ENCODE results near the gene ZNF827. TPM values are rescaled to one million over a fixed set of nuclear protein-coding genes. Genes with fewer than 3 reads are reported as not detected.
A peak's percentile ranks its signal among the peaks of the same experiment; 100 is the strongest.

The ZNF827 gene
- total RNA-seq, 1 experiment from 2014 or later: 29.4 TPM

GRCh38 chr4:145885666-145886065, 53.0 kb downstream of the ZNF827 start:
- no CpG with 5 or more reads among the region's 9 CpGs for WGBS (ENCODE audit: extremely low coverage, insufficient read length, low lambda C conversion rate)

More at GRCh38 chr4:145885666-145886065, 53.0 kb downstream of the ZNF827 start:
- H3K4me1 Mint-ChIP-seq: peaks cover 77 to 81% of the 10 kb centered on the region in 2 experiments
- no peak overlapping the region for H2BK20ac ChIP-seq (ENCODE audit: low read depth, low read length, poor library complexity, severe bottlenecking)
- no peak overlapping the region; the same call in 1 of the 2 replicates for H3K14ac ChIP-seq (ENCODE audit: insufficient read depth, low read length)
- H3K23ac ChIP-seq (ENCODE audit: insufficient read length, low read depth, low read length): no peak overlapping the region
- no peak overlapping the region for H4K5ac ChIP-seq (ENCODE audit: insufficient read length, low read depth, low read length)
- H4K8ac ChIP-seq (replicated peaks; ENCODE audit: insufficient read length, low read depth, low read length): no peak overlapping the region
- H3K4ac ChIP-seq (ENCODE audit: low read depth, low read length): no peak overlapping the region
- H2BK15ac ChIP-seq (ENCODE audit: low read depth, low read length): no peak overlapping the region
- no peaks in the 10 kb centered on the region for H3K9me3 Mint-ChIP-seq
- H3K79me1 ChIP-seq (ENCODE audit: insufficient read depth, low read depth, low read length, poor library complexity, severe bottlenecking): no peaks in the 10 kb centered on the region
- peaks cover 2% of the 10 kb centered on the region for H4K20me1 ChIP-seq (ENCODE audit: control insufficient read depth, insufficient read depth, insufficient read length)
- no peak for DNase-seq
- no peak overlapping the region for H2BK120ac ChIP-seq (ENCODE audit: low read depth, low read length, poor library complexity, severe bottlenecking)
- H3K27me3 Mint-ChIP-seq (ENCODE audit: low read depth): no peaks in the 10 kb centered on the region
- H3K4me3 Mint-ChIP-seq: no peak overlapping the region
- H2AK5ac ChIP-seq (ENCODE audit: insufficient read length, low read length): no peak overlapping the region
- no peak overlapping the region for H2BK5ac ChIP-seq (ENCODE audit: insufficient read length, low read length)
- H3K56ac ChIP-seq (ENCODE audit: insufficient read length, low read depth, low read length): no peak overlapping the region
- no peak overlapping the region for H2BK12ac ChIP-seq (ENCODE audit: insufficient read length, low read depth, low read length)
- H3K27ac Mint-ChIP-seq: peak overlapping the region; percentile 71 to 82 (median 81); a peak in 5 of 7 replicates
- H4K91ac ChIP-seq (ENCODE audit: insufficient read length, low read depth, low read length): no peak overlapping the region
- peaks cover 22% of the 10 kb centered on the region for H3K4me1 ChIP-seq (ENCODE audit: insufficient read depth, low read length)
- H2AFZ ChIP-seq (ENCODE audit: low read length): no peak overlapping the region
- peaks cover 8% of the 10 kb centered on the region; the same call in 1 of the 2 replicates for H3K79me2 ChIP-seq (ENCODE audit: insufficient read depth, low read length)
- H3K27ac ChIP-seq (ENCODE audit: insufficient read length, low read depth, low read length): no peak overlapping the region
- peaks cover 2% of the 10 kb centered on the region for H3K23me2 ChIP-seq (ENCODE audit: insufficient read length, low read depth, low read length, poor library complexity, severe bottlenecking)
- no peaks in the 10 kb centered on the region for H3K9me3 ChIP-seq (ENCODE audit: control insufficient read depth, low read depth, low read length)
- H3K9ac ChIP-seq (ENCODE audit: extremely low read depth, insufficient read length, low read length): no peak overlapping the region
- H3K36me3 Mint-ChIP-seq (ENCODE audit: insufficient read depth in 1 of 3, low read depth in 3 of 3): peaks cover 22 to 58% (median 37%) of the 10 kb centered on the region in 3 experiments
- no peak overlapping the region for H3K18ac ChIP-seq (ENCODE audit: insufficient read length, low read depth, low read length)
- no peak for TF ChIP-seq CTCF (conservative IDR thresholded peaks at IDR 0.05)
- no peak overlapping the region for H3K4me2 ChIP-seq (ENCODE audit: insufficient read depth, insufficient read length, low read length)
- H3K27me3 ChIP-seq (ENCODE audit: insufficient read depth, low read length): no peaks in the 10 kb centered on the region
- H3T11ph ChIP-seq (ENCODE audit: low read length): no peak overlapping the region

Data from H9 (cell line).